Endothelial cell of umbilical vein (primary cell): ENCODE measurements around the gene LDHD. TPM values are rescaled to one million over a fixed set of nuclear protein-coding genes. Genes with fewer than 3 reads are reported as not detected.

Experiments used
- BruUV-seq: library from RNA; stranded (reverse); fragments of 400-500 nt; replicated peaks from 2 replicates; lab custom pipeline; 2021; lab: Mats Ljungman, UMichigan
- CTCF ChIA-PET: fragments of 300-600, 350-600 bp; sonication (Branson Sonifier 250); formaldehyde crosslinking; loops from one replicate; lab custom pipeline; 2021; ENCODE audit warnings: antibody characterized with exemption, inconsistent platforms; lab: Charles Lee
- POLR2A ChIA-PET: fragments of 300-600, 350-600 bp; sonication (Branson Sonifier 250); formaldehyde crosslinking; loops from one replicate; lab custom pipeline; 2021; ENCODE audit warnings: antibody characterized with exemption, inconsistent platforms; lab: Charles Lee
- DNase-seq: peaks from one replicate; pipeline ENCODE4 v3.0.0-alpha.2; 2011; ENCODE audit warnings: low read depth, low spot score
- FAIRE-seq: peaks from 2 replicates; lab custom pipeline; 2011; peaks lifted over from hg19 to GRCh38; lab: Jason Lieb, UNC
- H2AFZ ChIP-seq: 2 replicates; pipeline ENCODE4 v1.6.0; 2012; ENCODE audit warnings: low read depth, low read length, control low read depth, inconsistent platforms
- H3K27ac ChIP-seq: 2 replicates; pipeline ENCODE4 v1.5.1; 2011; ENCODE audit warnings: low read depth, mild to moderate bottlenecking, control low read depth, low read length, moderate library complexity; ENCODE audit not compliant: insufficient read depth
- H3K27me3 ChIP-seq, 2 experiments: 2 replicates each; pipeline versions ENCODE4 v1.6.0 to v1.6.1; 2011; ENCODE audit warnings: low read length in 2 of 2, mixed read lengths in 1 of 2; ENCODE audit not compliant: control insufficient read depth in 2 of 2, insufficient read depth in 2 of 2
- H3K36me3 ChIP-seq, 2 experiments: 2 replicates in 1 of 2; 3 replicates in 1 of 2; pipeline ENCODE4 v1.5.1; 2011; ENCODE audit warnings: low read length in 2 of 2, mild to moderate bottlenecking in 1 of 2, moderate library complexity in 1 of 2; ENCODE audit not compliant: control insufficient read depth in 2 of 2, insufficient read depth in 2 of 2; ENCODE audit errors: extremely low read depth in 1 of 2
- H3K4me1 ChIP-seq: 3 replicates; pipeline ENCODE4 v1.5.1; 2011; ENCODE audit warnings: mild to moderate bottlenecking, low read length; ENCODE audit not compliant: control insufficient read depth, insufficient read depth; ENCODE audit errors: extremely low read depth
- H3K4me2 ChIP-seq: 2 replicates; pipeline ENCODE4 v1.6.1; 2011; ENCODE audit warnings: low read length, control low read depth, mixed read lengths; ENCODE audit not compliant: insufficient read depth
- H3K4me3 ChIP-seq, 3 experiments: fragments of 200-600 bp in 1 of 3; sonication (generic), shearing (Covaris generic) in 1 of 3; replicated peaks in 1 of 3; 2 replicates each; pipeline ENCODE4 v1.5.1; 2011 to 2016; ENCODE audit warnings: control low read depth in 3 of 3, low read length in 3 of 3, mild to moderate bottlenecking in 2 of 3, inconsistent platforms in 1 of 3, low read depth in 1 of 3, moderate library complexity in 1 of 3; ENCODE audit not compliant: insufficient read depth in 1 of 3
- H3K79me2 ChIP-seq: 2 replicates; pipeline ENCODE4 v1.6.0; 2012; ENCODE audit warnings: low read length, inconsistent platforms; ENCODE audit not compliant: control insufficient read depth, insufficient read depth
- H3K9ac ChIP-seq: replicated peaks from 2 replicates; pipeline ENCODE3; 2011; ENCODE audit warnings: low read length, control low read depth; ENCODE audit not compliant: insufficient read depth; ENCODE audit errors: extremely low read depth
- H3K9me1 ChIP-seq: replicated peaks from 3 replicates; pipeline ENCODE4 v1.6.0; 2011; ENCODE audit warnings: mild to moderate bottlenecking, low read length; ENCODE audit not compliant: control insufficient read depth, insufficient read depth; ENCODE audit errors: extremely low read depth
- H3K9me3 ChIP-seq: replicated peaks from 2 replicates; pipeline ENCODE4 v1.5.1; 2012; ENCODE audit warnings: low read length, inconsistent platforms; ENCODE audit not compliant: control insufficient read depth, insufficient read depth
- H4K20me1 ChIP-seq: replicated peaks from 2 replicates; pipeline ENCODE3; 2011; ENCODE audit warnings: mild to moderate bottlenecking, low read length; ENCODE audit not compliant: control insufficient read depth, insufficient read depth; ENCODE audit errors: extremely low read depth
- EZH2 ChIP-seq: IDR thresholded peaks from 2 replicates; pipeline ENCODE4 v1.6.1; 2012; ENCODE audit warnings: borderline replicate concordance, low read depth, mild to moderate bottlenecking, moderate library complexity, low read length, inconsistent platforms; ENCODE audit not compliant: severe bottlenecking
- FOS ChIP-seq: IDR thresholded peaks from 2 replicates; pipeline ENCODE4 v1.6.1; 2011; ENCODE audit warnings: mild to moderate bottlenecking, low read length, moderate library complexity, borderline replicate concordance; ENCODE audit not compliant: insufficient read depth
- GATA2 ChIP-seq: IDR thresholded peaks from 2 replicates; pipeline ENCODE4 v1.7.0; 2011; ENCODE audit warnings: low read depth, mild to moderate bottlenecking, moderate library complexity, mixed read lengths, low read length; ENCODE audit not compliant: insufficient read length, insufficient read depth
- JUN ChIP-seq: IDR thresholded peaks from 2 replicates; pipeline ENCODE4 v1.6.1; 2011; ENCODE audit warnings: borderline replicate concordance, low read depth; ENCODE audit not compliant: insufficient read length, insufficient read depth
- MYC ChIP-seq: IDR thresholded peaks from one replicate; pipeline ENCODE4 v1.6.1; 2011; ENCODE audit warnings: mild to moderate bottlenecking, low read depth, low read length
- POLR2A ChIP-seq: IDR thresholded peaks from 2 replicates; pipeline ENCODE4 v1.6.1; 2012; ENCODE audit warnings: low read depth, mild to moderate bottlenecking, control low read depth, low read length
- POLR2AphosphoS5 ChIP-seq: IDR thresholded peaks from 2 replicates; pipeline ENCODE4 v1.6.1; 2012; ENCODE audit warnings: low read depth, mild to moderate bottlenecking, control low read depth, low read length, moderate library complexity; ENCODE audit not compliant: insufficient read depth
- dilution Hi-C: fragments of 300-500 bp; cut with MboI; formaldehyde crosslinking; loops from one replicate; pipeline ENCODE4 v1.15.0; 2019; ENCODE audit warnings: low sequenced_read_pairs; ENCODE audit not compliant: extremely low pct_ligation_motif_present
- intact Hi-C: fragments of 100-400 bp; cut with micrococcal nuclease; formaldehyde crosslinking; loops from one replicate; pipeline ENCODE4 v1.10.0; 2022
- polyA plus RNA-seq, 4 experiments: library from polyadenylated mRNA; depleted of rRNA in 3 of 4; stranded (reverse) in 3 of 4; unstranded in 1 of 4; fragments of >200 nt; gene quantifications; 2 replicates each; pipeline versions ENCODE4 v1.2.1 to v1.2.3, GENCODE V29; 2011 to 2012; ENCODE audit warnings: missing spikeins in 1 of 4
- total RNA-seq: library from RNA; stranded (reverse); gene quantifications from 2 replicates; pipeline ENCODE4 v1.2.3, GENCODE V29; 2021
- TF ChIP-seq, protein P1 (sequence below), 2 donors: IDR thresholded peaks; 1 replicate in 1 of 2; 2 replicates in 1 of 2; pipeline ENCODE4 v1.5.1; 2011; ENCODE audit warnings: low read length in 2 of 2, mild to moderate bottlenecking in 2 of 2, moderate library complexity in 2 of 2, control low read depth in 1 of 2, inconsistent platforms in 1 of 2, low read depth in 1 of 2; ENCODE audit not compliant: insufficient read depth in 1 of 2; ENCODE audit errors: extremely low read depth in 1 of 2
- TF ChIP-seq, protein P2 (sequence below): IDR thresholded peaks from 2 replicates; pipeline ENCODE4 v1.6.1; 2011; ENCODE audit not compliant: insufficient read depth, insufficient read length

Gene LDHD
- total and polyA plus RNA-seq, 2 donors (not counting 3 experiments of a cell fraction or from before 2014, with no cell fraction given) = 0.41 TPM; not detected in 1

DNA sequence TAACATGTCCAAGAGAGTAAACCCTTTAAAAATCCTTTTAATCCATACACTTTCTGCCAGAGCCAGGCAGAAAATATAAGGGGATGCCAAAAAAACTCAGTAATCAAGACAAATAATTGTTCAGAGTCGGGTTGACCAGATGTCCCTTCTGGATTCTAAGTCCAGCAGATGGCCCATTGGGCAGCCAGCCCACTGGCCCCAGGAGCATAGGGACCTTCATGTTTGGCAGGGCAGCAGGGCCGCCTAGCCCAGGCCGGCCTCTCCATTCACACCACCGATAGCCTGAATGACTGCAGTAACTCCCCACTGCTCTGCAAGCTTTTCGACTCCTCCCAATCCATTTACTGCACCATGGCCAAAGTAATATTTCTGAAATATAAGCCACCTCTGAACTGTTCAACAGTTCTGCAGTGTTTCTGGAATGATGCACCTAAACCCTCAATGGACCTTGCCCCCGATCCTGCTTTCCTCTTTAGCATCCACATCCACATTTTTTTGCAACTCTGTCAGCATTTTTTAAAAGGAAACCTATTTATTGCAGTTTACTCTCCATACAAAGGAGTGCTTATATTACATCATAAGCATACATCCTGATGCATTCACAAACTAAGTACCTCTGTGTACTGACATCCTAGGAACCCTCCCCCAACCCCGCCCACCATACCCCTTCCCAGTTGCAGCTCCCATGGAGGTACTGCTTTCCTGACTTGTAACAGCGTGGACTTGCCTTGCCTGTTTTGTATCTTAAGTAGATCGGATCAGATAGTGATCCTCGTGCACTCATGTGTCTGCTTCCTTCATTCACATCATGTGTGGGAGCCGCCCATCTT lies 46.4 kb downstream of the LDHD start:
- H3K27ac ChIP-seq = no peak overlapping the region
- DNase-seq = no peak
- H2AFZ ChIP-seq = no peak overlapping the region
- H3K9me1 ChIP-seq = no peaks in the 10 kb centered on the region
- H3K4me1 ChIP-seq = peaks cover 6% of the 10 kb centered on the region
- ChIA-PET CTCF (interaction anchor here (0.6 to 0.8 kb wide), 2 partner anchors 22 to 356 kb away, joined by 3 read pairs; no protein-coding TSS in a partner anchor), POLR2A (no interaction called here)
- dilution Hi-C loops = no loop called here
- TF ChIP-seq MYC (no peak), POLR2A (no peak)
- H3K9me3 ChIP-seq = no peaks in the 10 kb centered on the region
- FAIRE-seq = no peak
- no peaks in the 10 kb centered on the region for H3K27me3 ChIP-seq
- H3K36me3 ChIP-seq = no peaks in the 10 kb centered on the region
- H3K9ac ChIP-seq = no peak overlapping the region
- H3K4me3 ChIP-seq = no peak overlapping the region
- intact Hi-C loops = no loop called here
- peaks cover 19% of the 10 kb centered on the region for H3K79me2 ChIP-seq
- H4K20me1 ChIP-seq = peaks cover 5% of the 10 kb centered on the region
- H3K4me2 ChIP-seq = no peak overlapping the region
- BruUV-seq = no TSS peak

DNA sequence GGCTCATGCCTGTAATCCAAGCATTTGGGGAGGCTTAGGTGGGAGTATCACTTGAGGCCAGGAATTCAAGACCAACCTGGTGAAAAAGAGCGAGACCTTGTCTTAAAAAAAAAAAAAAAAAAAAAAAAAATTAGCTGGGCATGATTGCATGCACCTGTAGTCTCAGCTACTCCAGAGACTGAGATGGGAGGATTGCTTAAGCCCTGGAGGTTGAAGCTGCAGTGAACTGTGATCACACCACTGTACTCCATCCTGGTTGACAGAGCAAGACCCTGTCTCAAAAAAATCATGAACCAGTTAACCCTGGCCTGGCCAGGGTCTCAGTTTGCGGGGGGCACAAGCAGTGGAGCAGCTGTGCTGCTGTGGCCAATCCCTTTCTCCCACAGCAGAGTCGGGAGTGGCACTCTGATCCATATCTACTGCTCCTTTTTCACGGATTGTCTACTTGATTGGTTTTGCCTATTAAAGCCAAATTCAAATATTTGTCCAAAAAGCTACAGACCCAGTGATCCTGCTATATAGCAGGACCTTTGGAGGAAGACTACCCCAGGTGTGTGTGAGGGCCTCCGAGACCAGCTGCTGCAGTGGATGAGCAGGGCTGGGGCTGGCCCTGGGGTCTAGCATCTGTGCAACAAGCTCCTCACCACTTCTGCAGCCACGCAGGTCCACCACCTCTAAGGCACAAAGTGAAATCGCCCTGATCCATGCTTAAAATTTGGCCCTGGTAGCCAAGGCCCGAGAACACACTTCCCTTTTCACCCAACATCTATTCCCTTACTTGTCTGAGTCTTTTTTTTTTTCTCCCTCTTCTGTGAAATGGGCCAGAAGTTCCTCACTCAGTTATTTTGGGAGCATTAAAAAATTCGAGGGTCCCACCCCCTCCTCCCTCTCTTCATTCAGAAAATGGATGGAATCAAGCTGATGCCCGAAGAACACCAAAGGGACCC lies 48.2 kb downstream of the LDHD start:
- DNase-seq (no peak), FAIRE-seq (no peak)
- Histone ChIP-seq H3K27ac (no peak overlapping the region), H4K20me1 (peaks cover 6% of the 10 kb centered on the region), H3K9me1 (no peaks in the 10 kb centered on the region), H3K9me3 (no peaks in the 10 kb centered on the region), H3K4me2 (no peak overlapping the region), H3K27me3 (no peaks in the 10 kb centered on the region), H2AFZ (no peak overlapping the region), H3K4me1 (no peaks in the 10 kb centered on the region), H3K36me3 (no peaks in the 10 kb centered on the region), H3K9ac (no peak overlapping the region), H3K4me3 (no peak overlapping the region), H3K79me2 (peaks cover 20% of the 10 kb centered on the region)
- ChIA-PET POLR2A (no interaction called here), CTCF (interaction anchor here (1.0 kb wide), 1 partner anchor 19 kb away, joined by 3 read pairs; no protein-coding TSS in a partner anchor)
- no TSS peak for BruUV-seq
- dilution Hi-C loops (no loop called here), intact Hi-C loops (no loop called here)
- TF ChIP-seq MYC (no peak), EZH2 (no peak), POLR2AphosphoS5 (no peak), GATA2 (no peak), FOS (no peak), JUN (no peak), POLR2A (no peak)
- TF ChIP-seq, protein P1, sequence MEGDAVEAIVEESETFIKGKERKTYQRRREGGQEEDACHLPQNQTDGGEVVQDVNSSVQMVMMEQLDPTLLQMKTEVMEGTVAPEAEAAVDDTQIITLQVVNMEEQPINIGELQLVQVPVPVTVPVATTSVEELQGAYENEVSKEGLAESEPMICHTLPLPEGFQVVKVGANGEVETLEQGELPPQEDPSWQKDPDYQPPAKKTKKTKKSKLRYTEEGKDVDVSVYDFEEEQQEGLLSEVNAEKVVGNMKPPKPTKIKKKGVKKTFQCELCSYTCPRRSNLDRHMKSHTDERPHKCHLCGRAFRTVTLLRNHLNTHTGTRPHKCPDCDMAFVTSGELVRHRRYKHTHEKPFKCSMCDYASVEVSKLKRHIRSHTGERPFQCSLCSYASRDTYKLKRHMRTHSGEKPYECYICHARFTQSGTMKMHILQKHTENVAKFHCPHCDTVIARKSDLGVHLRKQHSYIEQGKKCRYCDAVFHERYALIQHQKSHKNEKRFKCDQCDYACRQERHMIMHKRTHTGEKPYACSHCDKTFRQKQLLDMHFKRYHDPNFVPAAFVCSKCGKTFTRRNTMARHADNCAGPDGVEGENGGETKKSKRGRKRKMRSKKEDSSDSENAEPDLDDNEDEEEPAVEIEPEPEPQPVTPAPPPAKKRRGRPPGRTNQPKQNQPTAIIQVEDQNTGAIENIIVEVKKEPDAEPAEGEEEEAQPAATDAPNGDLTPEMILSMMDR (IDR thresholded peaks at IDR 0.05; ENCODE audit: extremely low read depth in 1 of 2, insufficient read depth in 1 of 2, low read depth in 1 of 2, low read length in 2 of 2) = no peak
- TF ChIP-seq, protein P2, sequence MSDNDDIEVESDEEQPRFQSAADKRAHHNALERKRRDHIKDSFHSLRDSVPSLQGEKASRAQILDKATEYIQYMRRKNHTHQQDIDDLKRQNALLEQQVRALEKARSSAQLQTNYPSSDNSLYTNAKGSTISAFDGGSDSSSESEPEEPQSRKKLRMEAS = no peak
